HK-2 (cell line): Measurements from ENCODE around the gene JAKMIP1.

Experiments
- DNase-seq: peaks from one replicate; pipeline ENCODE4 v3.0.0-alpha.2; 2018; ENCODE audit not compliant: unreplicated experiment

Gene JAKMIP1

DNA sequence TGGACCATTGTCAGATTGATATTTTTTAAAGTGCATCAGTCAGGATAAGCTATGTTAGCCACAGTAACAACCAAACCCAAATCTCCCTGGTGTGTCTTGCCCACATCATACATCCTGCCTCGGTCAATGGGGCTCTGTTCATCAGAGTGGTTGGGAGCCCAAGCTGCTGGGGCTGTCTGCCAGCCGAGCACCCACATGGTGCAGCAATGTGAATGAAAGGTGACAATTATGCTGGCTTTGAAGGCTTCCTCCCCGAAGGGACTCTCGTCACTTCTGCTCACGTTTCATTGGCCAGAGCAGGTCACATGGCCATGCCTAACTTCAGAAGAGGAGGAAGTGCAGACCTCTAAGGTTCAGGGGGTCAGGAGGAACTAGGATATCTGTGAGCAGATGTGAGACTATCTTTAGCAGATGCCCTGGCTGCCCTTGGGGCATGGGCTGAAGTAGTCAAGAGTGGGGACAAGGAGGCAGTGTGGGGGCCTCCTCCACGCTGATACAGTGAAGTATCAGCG, 1.3 kb upstream of the JAKMIP1 start:
- no peak for DNase-seq

DNA sequence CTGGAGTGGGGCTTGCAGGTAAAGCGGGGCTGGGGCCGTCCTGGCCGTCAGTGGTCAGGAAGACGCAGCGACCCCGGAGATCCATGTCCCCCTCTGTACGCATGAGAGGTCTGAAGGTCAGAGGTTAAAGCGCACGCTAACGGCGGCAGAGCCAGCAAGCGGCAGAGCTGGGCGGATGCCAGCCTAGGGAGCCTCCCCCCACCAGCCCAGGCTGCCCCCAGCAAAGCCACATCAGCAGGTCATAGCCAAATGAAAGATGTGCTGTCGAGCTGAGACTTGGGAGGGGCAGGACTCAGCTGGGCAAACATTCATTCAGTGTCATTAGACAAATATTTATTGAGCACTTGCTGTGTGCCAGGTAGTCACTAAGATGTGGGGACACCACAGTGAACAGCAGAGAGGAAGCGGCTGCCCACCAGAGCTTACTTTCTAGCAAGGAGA, 593 bp upstream of the JAKMIP1 start:
- DNase-seq, result no peak

DNA sequence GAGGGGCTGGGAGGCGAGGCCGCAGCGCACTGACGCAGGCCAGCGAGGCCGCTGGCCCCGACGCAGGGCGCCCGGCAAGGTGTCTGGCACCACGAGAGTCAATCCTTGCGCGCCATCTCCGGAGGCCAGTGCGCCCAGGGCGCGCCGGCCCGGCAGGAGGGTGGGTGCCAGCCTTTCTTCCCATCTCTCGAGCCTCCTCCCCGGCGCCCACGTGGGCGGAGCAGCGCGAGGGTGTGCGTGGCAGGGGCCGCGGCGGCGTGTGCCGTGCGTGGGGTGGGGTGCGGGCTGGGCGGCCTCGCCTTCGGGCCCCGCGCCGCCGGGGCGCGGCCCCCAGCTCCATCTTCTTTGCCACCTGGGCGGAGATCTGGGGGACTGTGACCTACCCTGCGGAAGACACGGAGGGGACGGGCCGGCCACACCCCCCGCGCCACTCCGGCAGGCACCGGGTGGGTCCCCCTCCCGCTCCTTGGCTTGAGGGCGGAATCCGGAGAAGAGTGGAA, 877 bp downstream of the JAKMIP1 start:
- no peak for DNase-seq

GRCh38 chr4:6198768-6199421, 1.5 kb downstream of the JAKMIP1 start:
- no peak for DNase-seq

- DNase-seq, result no peak
Measured at GRCh38 chr4:6198278-6198677, 2.1 kb downstream of the JAKMIP1 start.

DNA sequence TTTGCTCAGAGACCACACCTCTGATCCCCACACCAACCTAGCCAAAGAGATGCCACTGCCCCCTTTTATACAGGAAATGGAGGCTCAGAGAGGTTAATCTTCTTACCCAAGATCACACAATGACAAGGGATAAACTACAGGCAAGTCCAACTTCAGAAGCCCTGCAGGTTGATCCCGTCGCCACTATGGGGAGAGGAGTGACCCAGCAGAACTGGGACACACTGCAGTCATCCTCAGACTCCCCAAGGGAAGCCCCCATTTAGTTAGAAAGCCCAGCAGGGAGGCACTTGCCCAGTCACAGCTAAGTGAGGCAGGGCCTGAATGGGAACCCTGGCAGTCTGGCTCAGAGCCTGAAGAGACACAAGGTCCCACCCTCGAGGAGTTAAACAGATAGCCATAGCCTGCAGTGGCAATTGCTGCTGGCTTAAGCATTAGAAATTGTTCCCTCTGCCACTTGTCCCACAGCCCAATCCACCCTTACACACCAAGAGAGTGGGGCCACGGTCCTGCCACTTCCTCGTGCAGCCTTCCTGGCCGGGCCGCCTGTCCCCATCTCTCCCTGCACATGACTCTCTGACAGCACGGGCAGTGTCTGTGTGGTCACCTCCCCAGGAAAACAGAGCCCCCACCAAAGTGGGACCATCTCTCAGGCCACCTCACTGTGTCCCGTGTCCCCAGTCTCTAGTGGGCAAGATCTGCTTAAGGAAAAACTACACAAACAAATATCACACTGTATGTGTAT, 2.7 kb downstream of the JAKMIP1 start:
- no peak for DNase-seq

DNA sequence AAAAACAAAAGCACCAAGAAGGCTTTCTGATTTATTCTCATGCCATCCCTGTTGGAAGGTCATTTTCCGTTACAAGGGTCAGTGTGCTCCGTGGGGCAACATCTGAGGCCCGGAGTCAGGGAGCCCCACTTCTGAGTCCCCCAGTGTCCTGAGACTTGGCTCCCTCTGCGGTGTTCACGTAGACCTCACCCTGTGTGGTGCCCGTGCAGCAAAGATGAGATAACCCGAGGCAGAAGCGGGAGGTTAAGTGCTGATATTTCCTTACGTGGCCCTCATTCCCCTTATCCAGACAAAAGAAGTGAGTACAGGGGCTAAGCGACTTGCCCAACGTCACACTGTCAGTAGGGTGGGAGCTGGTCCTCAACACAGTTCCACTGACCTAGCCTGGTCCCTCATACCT, 3.5 kb downstream of the JAKMIP1 start:
- no peak for DNase-seq

DNA sequence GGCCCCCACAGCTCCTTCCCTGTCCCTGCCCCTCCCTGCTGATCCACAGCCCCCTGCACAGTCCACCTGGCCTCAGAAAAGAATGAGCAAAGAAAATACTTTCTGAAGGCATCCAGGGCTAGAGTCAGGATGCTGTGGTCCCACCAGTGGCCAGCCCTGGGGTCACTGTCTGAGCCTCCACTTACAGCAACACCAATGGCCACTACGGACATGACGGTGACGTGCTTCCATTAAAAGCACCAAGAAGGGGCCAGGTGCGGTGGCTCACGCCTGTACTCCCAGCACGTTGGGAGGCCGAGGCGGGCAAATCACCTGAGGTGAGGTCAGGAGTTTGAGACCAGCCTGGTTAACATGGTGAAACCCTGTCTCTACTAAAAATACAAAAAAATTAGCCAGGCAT, 4.0 kb downstream of the JAKMIP1 start:
- DNase-seq, result no peak

GRCh38 chr4:6195602-6196319, 4.6 kb downstream of the JAKMIP1 start:
- DNase-seq, result no peak

GRCh38 chr4:6194458-6195195, 5.7 kb downstream of the JAKMIP1 start:
- no peak for DNase-seq

- DNase-seq, result no peak
Measured at GRCh38 chr4:6193399-6193798, 7.0 kb downstream of the JAKMIP1 start.

DNA sequence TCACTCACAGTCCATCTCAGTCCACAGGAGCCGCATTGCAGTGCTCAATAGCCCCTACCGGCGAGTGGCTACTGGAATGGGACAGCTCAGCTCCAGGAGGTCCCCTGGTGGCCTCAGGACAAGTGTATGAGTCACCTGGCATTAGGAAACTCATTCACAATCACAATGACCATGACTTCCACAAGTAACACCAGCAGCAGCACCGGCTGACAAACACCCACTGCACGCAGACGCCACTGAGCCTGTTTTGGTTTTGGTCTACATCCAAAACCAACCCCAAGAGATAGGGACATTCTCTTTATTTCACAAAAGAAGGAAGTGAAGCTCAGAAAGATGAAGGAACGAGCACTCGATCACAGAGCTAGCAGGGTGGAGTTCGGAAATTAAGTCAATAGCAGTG, 8.1 kb downstream of the JAKMIP1 start:
- no peak for DNase-seq

DNA sequence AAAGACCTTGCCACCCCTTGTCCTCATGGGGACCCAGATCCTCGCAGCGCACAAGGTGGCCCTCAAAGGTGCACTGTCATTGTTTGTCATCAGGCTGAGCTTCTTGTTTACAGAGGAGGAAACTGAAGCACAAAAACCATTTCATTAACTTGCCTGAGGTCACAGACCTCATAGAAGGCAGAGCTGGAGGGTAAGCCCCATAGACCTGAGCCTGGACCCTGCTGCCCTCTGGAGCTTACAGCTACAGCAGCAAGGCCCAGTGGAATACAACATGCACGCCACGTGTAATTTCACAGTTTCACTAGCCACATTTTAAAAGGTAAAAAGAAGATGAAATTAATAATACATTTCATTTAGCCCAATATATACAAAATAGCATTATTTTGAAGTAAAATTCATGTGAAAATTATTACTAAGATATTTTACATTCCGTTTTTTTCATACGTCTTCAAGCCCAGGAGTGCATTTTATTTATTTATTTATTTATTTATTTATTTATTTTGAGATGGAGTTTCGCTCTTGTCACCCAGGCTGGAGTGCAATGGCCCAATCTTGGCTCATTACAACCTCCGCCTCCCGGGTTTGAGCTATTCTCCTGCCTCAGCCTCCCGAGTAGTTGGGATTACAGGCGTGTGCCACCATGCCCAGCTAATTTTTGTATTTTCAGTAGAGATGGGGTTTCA, 8.8 kb downstream of the JAKMIP1 start:
- DNase-seq, result no peak

- DNase-seq, result no peak
Measured at GRCh38 chr4:6190486-6190885, 9.9 kb downstream of the JAKMIP1 start.

- DNase-seq, result no peak
Measured at GRCh38 chr4:6189511-6189910, 10.8 kb downstream of the JAKMIP1 start.

DNA sequence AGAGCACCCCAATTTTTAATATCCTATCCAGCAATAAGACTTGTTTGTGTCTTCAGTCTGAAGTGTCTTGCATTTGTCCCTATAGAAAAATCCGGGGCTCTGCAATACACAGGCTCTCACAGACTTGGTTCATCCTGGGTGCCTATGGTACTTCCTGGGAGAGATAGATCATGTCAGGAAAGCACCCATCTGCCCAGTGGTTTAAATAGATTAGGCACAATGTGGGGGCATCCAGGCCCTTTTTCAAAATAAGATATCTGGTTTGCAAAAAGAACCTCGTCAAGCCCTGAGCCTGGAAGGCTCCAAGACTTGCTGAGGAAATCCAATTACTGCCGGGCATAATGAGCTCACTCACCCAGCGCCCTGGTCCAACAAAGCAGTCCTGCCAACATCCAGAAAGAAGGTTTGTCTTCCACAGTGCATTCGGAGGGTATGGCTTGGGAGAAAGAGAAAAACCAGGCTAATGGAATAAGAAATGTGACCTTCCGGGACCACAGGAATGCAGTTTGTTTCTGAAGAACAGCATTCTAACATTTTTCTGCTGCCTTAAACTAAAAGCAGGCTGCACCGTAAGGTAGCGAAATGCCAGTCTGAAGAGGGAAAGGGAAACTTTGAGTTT, 11.6 kb downstream of the JAKMIP1 start:
- no peak for DNase-seq

GRCh38 chr4:6184169-6184568, 16.2 kb downstream of the JAKMIP1 start:
- no peak for DNase-seq

GRCh38 chr4:6183740-6184139, 16.6 kb downstream of the JAKMIP1 start:
- no peak for DNase-seq

GRCh38 chr4:6182376-6183280, 17.7 kb downstream of the JAKMIP1 start:
- no peak for DNase-seq
